GM21360 (cell line): Measurements from ENCODE around the gene CDH16.
"Not testable (repeated sequence)": the region's sequence is repeated elsewhere in the genome, so short reads cannot be mapped to it uniquely, and the experiment has no call there.

Experiments used
- ATAC-seq: cut with Tn5 transposase; IDR thresholded peaks from one replicate; pipeline ENCODE4 v1.9.1; 2021; ENCODE audit warnings: mild to moderate bottlenecking, moderate library complexity; ENCODE audit not compliant: unreplicated experiment

Gene CDH16

DNA sequence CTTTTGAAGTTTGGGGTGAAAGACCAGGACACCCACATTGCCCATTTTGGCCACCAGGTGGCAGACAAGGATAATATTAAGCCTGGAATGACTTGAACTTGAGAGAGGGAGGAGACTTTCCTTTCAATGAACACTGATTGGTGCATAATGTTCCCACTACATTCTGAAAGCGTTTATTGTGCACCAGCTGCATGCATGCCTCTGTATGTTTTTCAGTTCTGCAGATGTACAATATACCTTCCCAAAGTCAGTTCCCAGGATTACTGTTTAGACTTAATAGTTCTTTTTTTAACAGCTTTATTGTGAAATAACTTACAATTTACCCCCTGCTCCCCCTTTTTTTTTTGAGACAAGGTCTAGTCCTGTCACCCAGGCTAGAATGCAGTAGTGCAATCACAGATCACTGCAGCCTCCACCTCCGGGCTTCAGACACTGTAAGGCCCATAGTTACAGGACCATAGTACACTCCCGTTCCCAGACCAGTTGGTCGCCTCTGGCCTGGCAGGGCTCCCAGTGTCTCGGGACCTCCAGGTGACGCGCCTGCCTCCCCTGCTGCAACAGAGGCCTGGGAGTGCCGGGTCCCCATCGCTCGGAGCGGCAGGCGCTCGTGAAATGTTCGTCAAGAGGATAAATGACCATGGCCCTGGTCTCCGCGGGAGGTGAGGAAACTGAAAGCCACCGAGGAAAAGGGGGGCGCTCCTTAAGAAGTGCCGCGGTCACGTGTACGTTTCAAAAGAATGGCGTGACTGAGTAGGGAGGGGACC, 28.8 kb upstream of the CDH16 start:
- ATAC-seq = no peak

DNA sequence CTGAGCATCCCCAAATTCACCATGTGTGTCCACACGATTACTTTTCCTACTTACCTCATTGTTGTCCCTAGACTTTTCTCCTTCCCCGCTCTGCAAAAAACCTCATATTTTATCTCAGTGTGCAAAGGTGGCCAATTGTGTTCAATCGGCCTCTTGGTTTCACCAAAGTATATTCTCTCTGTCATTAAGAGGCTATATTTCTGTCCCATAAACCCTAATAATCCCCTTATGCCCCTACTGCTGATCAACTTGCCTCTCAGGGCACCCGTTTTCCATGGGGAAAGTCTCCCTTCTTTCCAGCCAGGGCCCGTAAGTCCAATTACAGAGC, 28.3 kb upstream of the CDH16 start:
- no peak for ATAC-seq

DNA sequence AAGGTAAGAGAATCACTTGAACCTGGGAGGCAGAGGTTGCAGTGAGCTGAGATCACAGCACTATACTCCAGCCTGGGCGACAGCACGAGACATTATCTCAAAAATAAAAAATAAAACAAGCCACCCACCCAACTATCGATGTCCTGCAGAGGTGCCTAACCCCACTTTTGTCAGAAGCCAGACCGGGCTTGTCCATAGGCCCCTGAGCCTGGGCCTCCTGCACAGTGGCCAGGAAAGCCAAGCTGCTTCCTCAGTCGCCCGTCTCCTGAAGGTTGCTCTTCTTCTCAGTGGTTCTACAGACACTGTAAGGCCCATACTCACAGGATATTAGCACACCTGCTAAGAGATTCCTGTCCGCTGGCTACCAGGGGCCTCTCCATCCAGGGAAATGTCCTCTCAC, 27.9 kb upstream of the CDH16 start:
- no peak for ATAC-seq

DNA sequence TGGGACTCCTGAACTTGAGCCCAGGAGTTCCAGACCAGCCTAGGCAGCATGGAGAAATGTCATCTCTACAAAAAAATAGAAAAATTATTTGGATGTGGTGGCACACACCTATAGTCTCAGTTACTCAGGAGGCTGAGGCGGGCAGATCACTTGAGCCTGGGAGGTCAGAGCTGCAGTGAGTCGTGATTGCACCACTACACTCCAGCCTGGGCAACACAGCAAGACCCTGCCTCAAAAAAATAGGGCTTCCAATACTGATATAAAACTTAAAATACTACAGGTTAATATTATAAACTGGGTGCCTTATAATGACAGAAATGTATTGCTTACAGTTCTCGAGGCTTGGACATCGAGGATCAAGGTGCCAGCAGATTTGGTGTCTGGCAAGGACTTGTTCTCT, 27.3 kb upstream of the CDH16 start:
- no peak for ATAC-seq

DNA sequence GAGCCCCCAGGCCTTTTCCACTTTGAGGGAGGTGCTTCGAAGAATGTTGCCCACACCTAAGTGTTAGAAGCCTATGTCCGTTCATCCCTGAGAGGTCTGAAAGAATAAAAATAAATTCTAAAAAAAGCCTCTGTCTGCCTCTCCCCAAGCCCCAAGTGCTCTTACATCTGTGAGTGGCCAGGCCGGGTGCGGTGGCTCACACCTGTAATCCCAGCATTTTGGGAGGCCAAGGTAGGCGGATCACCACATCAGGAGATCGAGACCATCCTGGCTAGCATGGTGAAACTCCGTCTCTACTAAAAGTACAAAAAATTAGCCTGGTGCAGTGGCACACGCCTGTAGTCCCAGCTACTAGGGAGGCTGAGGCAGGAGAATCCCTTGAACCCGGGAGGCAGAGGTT, 26.3 kb upstream of the CDH16 start:
- ATAC-seq = not testable (repeated sequence)

DNA sequence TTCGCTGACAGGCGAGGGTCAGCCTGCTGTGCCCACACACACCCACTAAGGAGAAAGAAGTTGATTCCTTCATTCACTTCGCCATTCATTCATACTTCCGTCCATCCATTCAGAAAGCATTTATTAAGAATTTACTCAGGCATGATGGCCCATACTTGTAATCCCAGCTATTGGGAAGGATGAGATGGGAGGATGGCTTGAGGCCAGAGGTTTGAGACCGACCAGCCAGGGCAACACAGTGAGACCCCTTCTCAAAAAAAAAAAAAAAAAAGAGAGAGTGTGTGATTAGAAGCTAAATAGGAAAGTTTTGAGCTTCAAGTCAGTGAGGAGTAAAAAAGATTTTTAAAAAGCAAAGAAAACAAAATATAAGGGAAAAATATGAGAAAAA, 25.4 kb upstream of the CDH16 start:
- ATAC-seq = no peak

DNA sequence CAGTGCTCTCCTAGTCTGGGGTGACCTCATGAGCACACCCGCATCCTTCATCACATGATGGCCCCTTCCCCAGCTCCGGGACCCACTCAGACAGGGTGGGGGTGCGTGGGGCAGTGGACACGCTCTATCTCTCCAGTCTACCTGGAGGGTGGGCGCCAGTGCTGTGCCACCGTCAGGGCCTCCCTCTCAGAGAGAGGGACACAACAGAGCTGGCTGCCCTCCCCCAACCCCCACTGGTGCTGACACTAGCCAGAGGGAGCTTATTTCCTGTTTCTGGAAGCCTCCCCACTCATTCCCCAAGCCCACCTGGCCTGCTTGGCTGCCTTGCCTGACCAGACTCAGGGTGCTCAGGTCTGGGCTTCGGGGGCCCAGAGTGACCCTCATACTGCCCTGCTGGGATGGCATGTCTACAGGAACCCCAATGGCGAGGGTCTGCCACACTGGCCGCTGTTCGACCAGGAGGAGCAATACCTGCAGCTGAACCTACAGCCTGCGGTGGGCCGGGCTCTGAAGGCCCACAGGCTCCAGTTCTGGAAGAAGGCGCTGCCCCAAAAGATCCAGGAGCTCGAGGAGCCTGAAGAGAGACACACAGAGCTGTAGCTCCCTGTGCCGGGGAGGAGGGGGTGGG, 24.9 kb upstream of the CDH16 start:
- ATAC-seq = no peak

DNA sequence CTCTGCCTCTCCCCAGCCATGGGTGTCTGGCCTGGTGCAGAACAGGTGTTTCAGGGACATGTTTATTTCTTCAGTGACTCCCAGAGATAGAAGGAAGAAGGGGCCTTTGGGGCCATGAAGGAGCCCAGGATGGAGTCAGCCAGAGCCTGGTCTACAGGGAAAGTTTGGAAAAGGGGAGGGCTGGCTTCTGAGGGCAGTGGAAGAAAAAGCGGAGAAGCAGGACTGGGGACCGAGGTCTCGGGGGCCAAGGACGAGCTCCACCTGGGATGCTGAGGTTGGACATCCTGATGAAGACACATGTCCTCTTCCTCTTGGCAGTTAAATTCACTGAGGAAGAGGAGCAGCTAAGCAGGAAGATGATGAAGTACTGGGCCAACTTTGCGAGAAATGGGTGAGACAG, 24.3 kb upstream of the CDH16 start:
- no peak for ATAC-seq

DNA sequence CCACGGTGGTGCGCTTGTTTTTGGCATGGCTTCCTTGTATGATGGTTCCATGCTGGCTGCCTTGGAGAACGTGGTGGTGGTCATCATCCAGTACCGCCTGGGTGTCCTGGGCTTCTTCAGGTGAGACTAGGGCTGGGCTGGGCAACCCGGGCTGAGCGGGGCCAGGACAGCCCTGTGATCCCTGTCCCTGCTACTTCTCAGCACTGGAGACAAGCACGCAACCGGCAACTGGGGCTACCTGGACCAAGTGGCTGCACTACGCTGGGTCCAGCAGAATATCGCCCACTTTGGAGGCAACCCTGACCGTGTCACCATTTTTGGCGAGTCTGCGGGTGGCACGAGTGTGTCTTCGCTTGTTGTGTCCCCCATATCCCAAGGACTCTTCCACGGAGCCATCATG, 21.6 kb upstream of the CDH16 start:
- ATAC-seq = no peak

DNA sequence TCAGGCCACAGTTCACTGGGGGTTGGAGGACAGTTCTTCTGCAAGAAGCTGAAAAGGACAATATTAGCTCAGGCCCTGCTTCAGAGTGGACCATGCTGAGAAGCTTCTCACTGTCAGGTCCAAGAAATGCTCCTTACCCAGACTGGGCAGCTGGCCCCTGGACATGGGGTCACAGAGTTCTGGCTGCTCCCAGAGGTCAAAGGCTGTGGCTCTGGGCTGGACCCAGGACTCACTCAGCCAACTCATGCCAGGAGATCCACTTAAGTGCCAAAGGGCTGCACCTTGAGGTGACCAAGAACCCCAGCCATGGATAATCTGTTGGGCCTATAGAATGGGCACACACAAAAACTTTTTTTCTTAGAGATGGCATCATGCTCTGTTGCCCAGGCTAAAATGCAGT, 20.7 kb upstream of the CDH16 start:
- ATAC-seq = no peak

DNA sequence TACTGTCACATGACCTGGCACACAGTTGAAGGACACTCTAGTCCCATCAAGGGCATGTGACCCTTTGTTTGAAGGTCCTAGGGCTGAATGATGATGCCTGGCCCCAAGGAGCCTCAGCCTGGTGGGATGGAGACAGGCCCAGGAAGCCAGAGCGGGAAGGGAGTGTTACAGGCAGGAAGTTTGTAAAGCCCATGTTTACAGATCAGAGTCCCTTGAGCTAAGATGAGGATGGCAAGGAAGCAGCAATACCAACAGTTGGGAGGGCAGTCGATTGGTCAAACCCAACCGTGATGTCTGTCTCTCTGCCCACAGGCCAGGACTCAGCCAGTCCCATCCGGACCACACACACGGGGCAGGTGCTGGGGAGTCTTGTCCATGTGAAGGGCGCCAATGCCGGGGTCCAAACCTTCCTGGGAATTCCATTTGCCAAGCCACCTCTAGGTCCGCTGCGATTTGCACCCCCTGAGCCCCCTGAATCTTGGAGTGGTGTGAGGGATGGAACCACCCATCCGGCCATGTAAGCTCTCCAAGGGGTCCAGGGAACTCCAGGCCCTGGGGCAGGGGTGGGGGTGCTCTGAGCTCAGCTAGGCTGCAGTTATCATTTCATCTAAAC, 19.1 kb upstream of the CDH16 start:
- ATAC-seq = no peak

DNA sequence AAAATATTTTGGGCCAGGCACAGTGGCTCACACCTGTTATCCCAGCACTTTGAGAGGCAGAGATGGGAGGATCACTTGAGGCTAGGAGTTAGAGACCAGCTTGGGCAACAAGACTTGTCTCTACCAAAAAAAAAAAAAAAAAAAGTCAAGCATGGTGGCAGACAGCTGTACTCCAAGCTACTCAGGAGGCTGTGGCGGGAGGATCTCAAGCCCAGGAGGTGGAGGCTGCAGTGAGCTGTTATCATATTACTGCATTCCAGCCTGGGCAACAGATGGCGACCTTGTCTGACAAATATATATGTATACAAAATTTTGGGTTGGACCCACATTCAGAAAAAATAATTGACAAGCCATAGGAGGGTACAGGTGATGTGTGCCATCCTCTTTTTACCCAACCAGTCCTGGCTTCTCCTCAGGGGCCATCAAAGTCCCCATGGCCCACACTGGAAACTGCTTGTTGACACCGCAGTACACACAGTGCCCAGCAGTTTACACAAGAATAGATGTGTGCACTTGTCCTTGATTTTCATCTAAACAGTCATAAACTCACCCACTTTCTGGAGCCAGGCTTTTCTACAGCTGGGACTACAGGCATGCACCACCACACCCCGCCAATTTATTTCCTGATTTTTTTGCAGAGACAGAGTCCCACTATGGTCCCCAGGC, 18.3 kb upstream of the CDH16 start:
- ATAC-seq = no peak

DNA sequence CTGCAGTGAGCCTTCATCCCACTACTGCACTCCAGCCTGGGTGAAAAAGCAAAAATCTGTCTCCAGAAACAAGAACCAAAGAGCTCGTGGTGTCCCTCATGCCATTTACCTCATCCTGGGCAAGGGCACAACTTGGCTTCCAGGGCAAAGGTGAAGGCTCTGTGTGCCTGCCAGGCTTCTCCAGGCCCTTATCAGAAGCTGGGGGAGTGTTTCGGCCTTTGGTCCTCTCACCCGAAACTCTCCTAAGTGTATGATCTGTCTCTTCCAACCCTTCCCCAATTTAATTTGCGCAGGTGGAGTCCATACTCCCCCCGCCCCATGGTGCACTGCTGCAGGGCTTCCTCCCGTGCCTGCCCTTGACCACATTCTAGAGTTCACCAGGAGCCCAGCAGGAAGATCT, 17.8 kb upstream of the CDH16 start:
- ATAC-seq = no peak

DNA sequence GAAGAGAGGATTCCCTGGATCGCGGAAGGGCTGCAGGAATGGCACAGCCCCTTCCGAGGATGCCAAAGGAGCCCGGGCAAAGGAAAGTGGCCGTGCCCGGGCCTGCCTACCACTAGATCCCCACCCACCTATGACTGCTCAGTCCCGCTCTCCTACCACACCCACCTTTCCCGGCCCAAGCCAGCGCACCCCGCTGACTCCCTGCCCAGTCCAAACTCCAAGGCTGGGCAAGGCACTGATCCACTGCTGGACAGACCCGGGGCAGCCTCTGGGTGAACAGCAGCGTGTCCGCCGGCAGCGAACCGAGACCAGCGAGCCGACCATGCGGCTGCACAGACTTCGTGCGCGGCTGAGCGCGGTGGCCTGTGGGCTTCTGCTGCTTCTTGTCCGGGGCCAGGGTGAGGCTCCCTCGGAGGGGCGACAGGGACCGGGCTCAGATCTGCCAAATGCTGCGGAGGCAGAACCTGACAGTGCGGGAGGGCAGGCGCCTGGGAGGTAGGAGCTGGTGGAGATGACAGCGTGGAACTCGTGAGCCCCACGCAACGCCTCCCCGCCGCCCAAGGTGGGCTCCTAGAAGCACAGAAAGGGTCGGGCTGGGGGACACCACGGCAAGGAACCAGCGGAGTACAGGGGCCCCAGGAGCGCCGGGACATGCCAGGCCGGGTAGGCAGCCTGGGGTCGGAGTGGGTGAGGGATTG, 16.8 kb upstream of the CDH16 start, which contains the start of gene CES2:
Gene CES2 (plus strand): TSS at position 203 of the 698 bp plus-strand sequence. CDS start 120 bp downstream, at position 323.
- ATAC-seq = no peak

DNA sequence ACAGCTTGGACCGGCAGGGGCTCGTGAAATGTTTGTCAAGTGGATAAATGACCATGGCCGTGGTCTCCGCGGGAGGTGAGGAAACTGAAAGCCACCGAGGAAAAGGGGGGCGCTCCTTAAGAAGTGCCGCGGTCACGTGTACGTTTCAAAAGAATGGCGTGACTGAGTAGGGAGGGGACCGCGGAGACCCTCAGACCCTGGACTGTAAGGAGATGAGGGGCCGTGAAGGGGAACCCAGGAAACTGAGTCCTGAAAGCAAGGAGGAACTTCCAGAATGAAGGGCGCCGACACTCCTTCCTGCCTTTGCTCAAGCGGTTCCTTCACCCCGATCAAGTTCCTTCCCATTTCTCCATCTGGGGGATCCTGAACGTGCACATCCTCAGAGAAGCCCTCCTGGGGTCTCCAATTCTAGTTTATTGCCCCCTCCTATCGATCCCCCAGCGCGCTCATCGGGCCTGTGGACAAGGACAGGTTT, 16.2 kb upstream of the CDH16 start:
- ATAC-seq = not testable (repeated sequence)

DNA sequence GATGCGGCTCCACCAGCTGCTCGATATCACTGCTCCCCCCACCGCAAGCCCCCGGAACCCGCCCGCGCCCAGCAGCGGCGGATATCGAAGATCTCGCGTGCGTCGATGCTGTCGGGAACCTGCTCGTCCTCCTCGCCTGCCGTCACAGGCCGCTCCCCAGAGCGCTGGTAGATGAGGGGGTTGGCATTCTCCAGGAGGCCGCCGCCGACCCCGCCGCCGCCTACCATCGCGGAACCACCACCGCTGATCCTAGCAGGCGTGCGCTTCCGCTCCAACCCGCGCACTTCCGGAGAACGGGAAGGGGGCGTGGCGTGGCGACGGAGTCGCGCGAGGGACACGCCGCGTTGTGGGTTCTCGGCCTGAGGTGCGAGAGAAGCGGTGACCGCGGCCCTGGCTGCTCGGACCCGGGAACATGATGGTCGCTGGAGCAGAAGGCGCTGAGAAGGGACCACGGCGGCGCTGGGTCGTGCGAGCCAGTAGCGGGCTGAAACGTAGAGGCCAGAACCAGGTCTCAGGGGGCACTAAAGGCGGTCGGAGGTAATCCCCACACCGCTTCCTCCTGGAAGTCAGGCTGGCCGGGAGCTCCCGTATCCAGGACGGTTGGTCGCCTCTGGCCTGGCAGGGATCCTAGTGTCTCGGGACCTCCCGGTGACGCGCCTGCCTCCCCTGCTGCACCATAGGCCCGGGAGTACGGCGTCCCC, 15.6 kb upstream of the CDH16 start, which contains the start of gene CIAO2B:
Gene CIAO2B (minus strand): TSS at position 265 of the 701 bp plus-strand sequence. CDS start 38 bp downstream, at position 227.
- ATAC-seq = peak; percentile 72

DNA sequence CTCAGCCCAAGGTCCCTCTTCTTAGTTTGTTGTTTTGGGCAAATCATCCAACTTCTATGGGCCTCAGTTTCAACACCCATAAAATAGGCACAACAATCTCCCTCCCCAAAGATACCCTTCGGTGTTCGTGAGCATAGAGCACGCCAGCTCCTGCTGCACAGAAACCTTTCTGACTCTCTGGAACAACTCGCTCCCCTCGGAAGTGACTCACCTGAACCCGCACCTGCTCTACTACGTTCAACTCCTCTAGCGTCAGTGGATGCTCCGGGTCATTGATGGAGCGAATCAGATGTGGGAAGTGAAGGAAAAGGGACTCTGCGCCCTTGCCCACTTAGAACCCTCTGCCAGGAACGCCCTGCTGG, 15.1 kb upstream of the CDH16 start:
- ATAC-seq = no peak

DNA sequence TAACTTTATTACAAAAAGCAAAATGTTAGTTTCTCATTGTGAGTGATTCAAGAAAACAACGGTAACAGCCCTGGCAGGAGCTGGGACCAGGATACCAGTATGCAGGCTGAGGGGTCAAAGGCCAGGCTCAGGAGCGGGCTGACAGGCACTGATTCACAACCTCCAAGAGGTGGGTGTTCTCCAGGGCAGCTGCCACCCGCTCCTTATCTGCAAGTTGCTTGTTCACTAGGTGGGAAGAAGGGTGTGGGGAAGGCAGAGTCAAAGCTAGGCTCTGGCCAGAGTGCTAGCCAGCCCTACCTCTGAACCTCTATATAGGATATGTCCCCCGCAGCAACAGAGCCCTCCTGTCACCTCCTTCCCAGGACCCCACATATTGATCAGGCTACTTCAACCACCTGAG, 13.4 kb upstream of the CDH16 start:
- no peak for ATAC-seq

DNA sequence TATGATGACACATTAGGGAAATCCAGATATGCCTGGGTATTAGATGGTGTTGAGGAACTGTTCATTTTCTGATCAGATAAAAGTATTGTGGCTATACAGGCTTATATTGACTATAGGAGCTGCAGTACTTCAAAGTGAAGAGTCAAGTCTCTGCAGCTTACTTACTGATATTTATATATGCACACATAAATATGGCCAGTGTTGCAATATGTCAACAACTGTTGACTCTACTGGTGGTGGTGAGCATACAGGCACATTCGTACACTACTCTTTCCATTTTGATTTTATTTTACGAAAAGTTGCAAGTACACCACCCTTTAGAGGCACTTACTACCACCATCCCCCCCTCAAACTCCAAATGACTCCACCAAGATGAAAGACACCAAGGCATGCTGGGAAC, 13.0 kb upstream of the CDH16 start:
- no peak for ATAC-seq

DNA sequence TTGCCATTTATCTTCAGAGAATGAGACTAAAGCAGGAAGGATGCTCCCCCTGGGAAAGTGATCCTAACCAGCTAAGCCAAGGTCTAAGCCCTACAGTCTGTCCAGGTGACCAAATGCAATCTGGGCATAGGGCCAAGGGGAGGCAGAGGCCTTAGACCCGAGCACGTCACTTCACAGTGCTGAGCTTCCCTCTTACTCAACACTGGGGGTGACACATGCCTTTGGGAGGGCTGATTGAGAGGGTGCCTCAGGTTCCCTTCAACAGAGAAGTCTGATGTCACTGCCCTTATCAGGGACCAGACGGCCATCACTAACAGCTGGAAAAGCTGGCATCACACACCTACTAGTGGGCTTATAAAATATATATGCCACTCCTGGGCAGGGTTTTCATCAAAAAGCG, 11.5 kb upstream of the CDH16 start:
- no peak for ATAC-seq
